Measurements from ENCODE around the gene ZNF81.
A peak's percentile ranks its signal among the peaks of the same experiment; 100 is the strongest.
"Not testable (repeated sequence)": the region's sequence is repeated elsewhere in the genome, so short reads cannot be mapped to it uniquely, and the experiment has no call there.

Gene ZNF81

GRCh38 chrX:47900833-47901232 lies 64.1 kb downstream of the ZNF81 start:
- DNase-seq (ENCODE audit: low spot score): peak; percentile 2
- no peak for TF ChIP-seq CTCF (IDR thresholded peaks at IDR 0.05; ENCODE audit: extremely low read depth, missing control alignments)

- DNase-seq (ENCODE audit: low spot score): no peak
- TF ChIP-seq CTCF (IDR thresholded peaks at IDR 0.05; ENCODE audit: extremely low read depth, missing control alignments): no peak
Observed at GRCh38 chrX:47902161-47902560, 65.5 kb downstream of the ZNF81 start.

GRCh38 chrX:47915886-47916493 lies 79.3 kb downstream of the ZNF81 start:
- no peak for TF ChIP-seq CTCF (IDR thresholded peaks at IDR 0.05; ENCODE audit: extremely low read depth, missing control alignments)
- no peak for DNase-seq (ENCODE audit: low spot score)

- no peak for DNase-seq (ENCODE audit: low spot score)
- no peak for TF ChIP-seq CTCF (IDR thresholded peaks at IDR 0.05; ENCODE audit: extremely low read depth, missing control alignments)
Observed at GRCh38 chrX:47918274-47918673, 81.6 kb downstream of the ZNF81 start.

GRCh38 chrX:47927212-47927611 lies 90.5 kb downstream of the ZNF81 start:
- no peak for DNase-seq (ENCODE audit: low spot score)

GRCh38 chrX:47931970-47932369 lies 95.3 kb downstream of the ZNF81 start:
- not testable (repeated sequence) for DNase-seq (ENCODE audit: low spot score)

More at GRCh38 chrX:47927212-47927611, 90.5 kb downstream of the ZNF81 start:
- TF ChIP-seq CTCF (IDR thresholded peaks at IDR 0.05; ENCODE audit: extremely low read depth, missing control alignments): no peak

- DNase-seq (ENCODE audit: low spot score): no peak
- TF ChIP-seq CTCF (IDR thresholded peaks at IDR 0.05; ENCODE audit: extremely low read depth, missing control alignments): no peak
Observed at GRCh38 chrX:47933946-47934345, 97.2 kb downstream of the ZNF81 start.

- no peak for TF ChIP-seq CTCF (IDR thresholded peaks at IDR 0.05; ENCODE audit: extremely low read depth, missing control alignments)
- peak; percentile 6 for DNase-seq (ENCODE audit: low spot score)
Observed at GRCh38 chrX:47936224-47936939, 99.7 kb downstream of the ZNF81 start.

All from GM20000 (cell line).